GM12878 (cell line): ENCODE results near the gene MRPS14. TPM values are rescaled to one million over a fixed set of nuclear protein-coding genes. Genes with fewer than 3 reads are reported as not detected.

Experiments used
- ATF2 ChIP-seq: IDR thresholded peaks from 2 replicates; pipeline ENCODE4 v1.6.1; 2012; ENCODE audit warnings: low read length, inconsistent platforms
- E2F8 ChIP-seq: fragments of 450-650 bp; IDR thresholded peaks from 2 replicates; pipeline ENCODE4 v1.6.1; 2018; ENCODE audit warnings: mild to moderate bottlenecking, low read depth, moderate library complexity; ENCODE audit not compliant: partially characterized antibody
- EED ChIP-seq: sonication (generic); IDR thresholded peaks from 2 replicates; pipeline ENCODE4 v1.6.1; 2016; ENCODE audit warnings: antibody characterized with exemption, low read depth
- ETV6 ChIP-seq, 2 experiments: fragments of 450-650 bp in 1 of 2; IDR thresholded peaks in 1 of 2; conservative IDR thresholded peaks in 1 of 2; 2 replicates each; pipeline ENCODE4 v1.6.1; 2014; ENCODE audit warnings: antibody characterized with exemption in 1 of 2, borderline replicate concordance in 1 of 2, low read depth in 1 of 2, mild to moderate bottlenecking in 1 of 2, moderate library complexity in 1 of 2
- FOXM1 ChIP-seq: IDR thresholded peaks from 2 replicates; pipeline ENCODE4 v1.6.1; 2012; ENCODE audit warnings: low read depth, mild to moderate bottlenecking, inconsistent platforms, low read length, moderate library complexity
- MLLT1 ChIP-seq: fragments of 450-650 bp; IDR thresholded peaks from 2 replicates; pipeline ENCODE4 v1.6.1; 2016; ENCODE audit warnings: mild to moderate bottlenecking
- MYC ChIP-seq: IDR thresholded peaks from 2 replicates; pipeline ENCODE4 v1.6.1; 2011; ENCODE audit warnings: mild to moderate bottlenecking, low read length, moderate library complexity, inconsistent platforms; ENCODE audit not compliant: insufficient read depth, insufficient replicate concordance, insufficient read length, severe bottlenecking
- NR2F1 ChIP-seq: fragments of 450-650 bp; conservative IDR thresholded peaks from 2 replicates; pipeline ENCODE4 v1.6.1; 2017; ENCODE audit warnings: mild to moderate bottlenecking
- PAX5 ChIP-seq: IDR thresholded peaks from 2 replicates; pipeline ENCODE4 v1.6.1; 2011; ENCODE audit warnings: low read depth, low read length, borderline replicate concordance
- PBX3 ChIP-seq: IDR thresholded peaks from 2 replicates; pipeline ENCODE4 v1.6.1; 2011; ENCODE audit warnings: mild to moderate bottlenecking, low read depth, low read length, moderate library complexity; ENCODE audit not compliant: insufficient replicate concordance
- REST ChIP-seq: IDR thresholded peaks from 2 replicates; pipeline ENCODE4 v1.6.1; 2012; ENCODE audit warnings: mild to moderate bottlenecking, low read depth, low read length
- SRF ChIP-seq, 2 experiments: IDR thresholded peaks; 2 replicates each; pipeline ENCODE4 v1.6.1; 2011; ENCODE audit warnings: low read depth in 2 of 2, low read length in 2 of 2, mild to moderate bottlenecking in 1 of 2, moderate library complexity in 1 of 2
- ZNF592 ChIP-seq: fragments of 450-650 bp; IDR thresholded peaks from 2 replicates; pipeline ENCODE4 v1.6.1; 2017; ENCODE audit warnings: mild to moderate bottlenecking, moderate library complexity
- polyA plus RNA-seq, 11 experiments: library from polyadenylated mRNA; depleted of rRNA in 4 of 11; unstranded in 6 of 11; stranded (reverse) in 5 of 11; fragments of >200 nt; fragmentation: Nextera tagmentation in 4 of 11; fragmentation: Illumina TruSeq in 1 of 11; extraction: Ambion mirVana in 4 of 11; extraction: Trizol in 1 of 11; gene quantifications; 1 replicate in 1 of 11; 2 replicates in 10 of 11; pipeline versions ENCODE4 v1.2.1 to v1.2.3, GENCODE V29; 2011 to 2016; ENCODE audit warnings: inconsistent platforms in 2 of 11, missing spikeins in 2 of 11, low read depth in 1 of 11
- total RNA-seq, 4 experiments: library from RNA; depleted of rRNA in 3 of 4; stranded (reverse); fragments of >200 nt in 3 of 4; fragmentation: Illumina TruSeq in 1 of 4; extraction: Trizol in 1 of 4; gene quantifications; 2 replicates each; pipeline versions ENCODE4 v1.2.1 to v1.2.3, GENCODE V29; 2013 to 2021

MRPS14 gene
- total and polyA plus RNA-seq, 10 of the 15 experiments (the other 5 are each of a cell fraction or from before 2014, with no cell fraction given): 31.1 to 224 (median 50.4) TPM

- TF ChIP-seq MLLT1 (peak; percentile 62; the same call in 1 of the 2 replicates), PBX3 (no peak), ATF2 (peak; percentile 57; the same call in 1 of the 2 replicates), REST (no peak), PAX5 (peak; percentile 39; the same call in 1 of the 2 replicates), E2F8 (no peak), MYC (no peak), SRF (IDR thresholded peaks at IDR 0.05; ENCODE audit: low read depth in 2 of 2, low read length in 2 of 2) (0 out of 4 replicates have a peak, but pooled peaks of 1 of the 2 experiments have one; percentile 33), ZNF592 (0 out of 2 replicates have a peak, but pooled peaks have one; percentile 33), FOXM1 (peak; percentile 82), ETV6 (conservative IDR thresholded peaks at IDR 0.05 in 1 of 2, IDR thresholded peaks at IDR 0.05 in 1 of 2; ENCODE audit: borderline replicate concordance in 1 of 2, low read depth in 1 of 2) (0 out of 4 replicates have a peak, but pooled peaks of 1 of the 2 experiments have one; percentile 22), EED (0 out of 2 replicates have a peak, but pooled peaks have one; percentile 37), NR2F1 (peak; percentile 89)
Observed at GRCh38 chr1:174969977-174970376, 53.2 kb downstream of the MRPS14 start (continued).
